ENCODE measurements around the gene TMEM50B. TPM values are rescaled to one million over a fixed set of nuclear protein-coding genes. Genes with fewer than 3 reads are reported as not detected.
A peak's percentile ranks its signal among the peaks of the same experiment; 100 is the strongest.

The TMEM50B gene
- total and polyA plus RNA-seq, 8 donors: 20.3 to 97.3 (median 46.8) TPM

DNA sequence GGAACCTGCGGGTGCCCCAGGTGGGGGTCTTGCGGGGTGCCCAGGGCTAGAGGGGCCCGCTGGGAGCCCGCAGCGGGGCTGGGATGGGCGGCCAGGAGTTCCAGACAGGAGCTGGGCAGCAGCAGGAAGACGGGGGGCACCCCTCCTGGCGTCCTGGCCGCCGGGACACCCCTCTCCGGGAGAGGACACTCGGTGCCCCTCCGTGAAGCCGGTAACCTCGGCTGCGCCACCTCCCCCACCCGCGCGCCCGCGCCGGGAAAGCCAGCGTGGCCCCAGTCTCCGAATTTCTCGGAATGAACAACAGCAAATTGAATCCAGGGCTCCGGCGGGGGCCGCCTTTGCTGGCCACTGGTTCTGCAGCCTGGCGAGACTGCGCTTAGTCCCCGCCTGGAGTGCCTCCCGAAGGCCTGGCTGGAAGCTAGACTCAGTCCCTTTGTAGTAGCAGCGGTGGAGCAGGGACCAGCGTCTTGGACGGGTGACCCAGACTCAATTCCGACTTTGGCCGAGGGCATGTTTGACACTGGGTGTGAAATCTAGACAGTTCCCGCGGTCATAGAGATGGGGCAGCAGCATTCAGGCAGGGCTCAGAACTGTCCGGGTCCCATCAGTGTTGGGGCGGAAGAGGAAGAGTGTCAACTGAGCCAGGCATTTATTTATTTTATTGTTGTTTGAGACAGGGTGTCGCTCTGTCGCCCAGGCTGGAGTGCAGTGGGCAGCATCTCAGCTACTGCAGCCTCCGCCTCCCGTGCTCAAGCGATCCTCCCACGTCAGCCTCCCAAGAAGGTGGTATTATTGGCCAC is 75.8 kb downstream of the TMEM50B start:
- intact Hi-C loops (cut with DNase I; ENCODE audit: low total_unique reads): no loop called here
- peak; percentile 62 to 80 for DNase-seq
- WGBS, 5 donors: 2 to 4% (median 3%) methylated on average over 27 to 47 of the region's 47 CpGs
- H3K27me3 ChIP-seq: no peaks in the 10 kb centered on the region
- H3K9me3 ChIP-seq: no peaks in the 10 kb centered on the region
- peaks cover 20 to 55% (median 45%) of the 10 kb centered on the region in 4 donors for H3K4me1 ChIP-seq
- TF ChIP-seq POLR2AphosphoS5 (IDR thresholded peaks at IDR 0.05): peak in 2 of 3 donors; percentile 6 to 29
- no peak for TF ChIP-seq POLR2A (IDR thresholded peaks at IDR 0.05)
- no peak for TF ChIP-seq EP300 (IDR thresholded peaks at IDR 0.05)
- TF ChIP-seq, protein P1, sequence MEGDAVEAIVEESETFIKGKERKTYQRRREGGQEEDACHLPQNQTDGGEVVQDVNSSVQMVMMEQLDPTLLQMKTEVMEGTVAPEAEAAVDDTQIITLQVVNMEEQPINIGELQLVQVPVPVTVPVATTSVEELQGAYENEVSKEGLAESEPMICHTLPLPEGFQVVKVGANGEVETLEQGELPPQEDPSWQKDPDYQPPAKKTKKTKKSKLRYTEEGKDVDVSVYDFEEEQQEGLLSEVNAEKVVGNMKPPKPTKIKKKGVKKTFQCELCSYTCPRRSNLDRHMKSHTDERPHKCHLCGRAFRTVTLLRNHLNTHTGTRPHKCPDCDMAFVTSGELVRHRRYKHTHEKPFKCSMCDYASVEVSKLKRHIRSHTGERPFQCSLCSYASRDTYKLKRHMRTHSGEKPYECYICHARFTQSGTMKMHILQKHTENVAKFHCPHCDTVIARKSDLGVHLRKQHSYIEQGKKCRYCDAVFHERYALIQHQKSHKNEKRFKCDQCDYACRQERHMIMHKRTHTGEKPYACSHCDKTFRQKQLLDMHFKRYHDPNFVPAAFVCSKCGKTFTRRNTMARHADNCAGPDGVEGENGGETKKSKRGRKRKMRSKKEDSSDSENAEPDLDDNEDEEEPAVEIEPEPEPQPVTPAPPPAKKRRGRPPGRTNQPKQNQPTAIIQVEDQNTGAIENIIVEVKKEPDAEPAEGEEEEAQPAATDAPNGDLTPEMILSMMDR (IDR thresholded peaks at IDR 0.05): no peak
- peak overlapping the region; percentile 64 to 92 (median 86) for H3K4me3 ChIP-seq
- H3K27ac ChIP-seq: peak overlapping the region; percentile 95 to 97 (median 97)
- H3K36me3 ChIP-seq: no peaks in the 10 kb centered on the region

DNA sequence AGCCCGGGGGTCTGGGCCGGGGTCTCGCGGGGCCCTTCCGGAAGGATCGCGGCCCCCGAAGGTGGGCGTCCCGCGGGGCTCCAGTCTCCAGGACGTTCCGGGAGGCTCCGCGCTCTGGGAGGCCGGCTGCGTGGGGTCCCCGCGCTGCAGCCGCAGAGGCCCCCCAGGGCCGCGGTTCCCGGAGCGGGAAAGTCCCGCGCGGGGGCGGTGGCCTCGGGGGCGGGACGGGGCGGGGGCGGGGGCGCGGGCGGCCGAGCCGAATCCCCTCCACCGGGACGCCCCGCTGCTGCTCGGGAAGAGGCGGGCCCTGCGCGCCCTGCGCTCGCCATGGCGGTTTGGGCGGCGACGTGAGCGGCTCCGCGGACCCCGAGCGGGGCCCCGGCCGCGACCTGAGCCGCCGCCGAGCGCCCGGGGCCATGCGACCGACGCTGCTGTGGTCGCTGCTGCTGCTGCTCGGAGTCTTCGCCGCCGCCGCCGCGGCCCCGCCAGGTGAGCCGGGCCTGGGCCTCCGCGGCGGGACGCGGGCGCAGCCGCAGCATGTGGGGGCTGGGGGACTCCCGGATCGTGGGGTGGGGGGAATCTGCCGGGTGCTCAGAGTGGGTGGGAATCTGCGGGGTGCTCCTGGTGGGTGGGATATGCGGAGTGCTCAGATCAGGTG is 76.5 kb downstream of the TMEM50B start, which contains the start of gene IFNGR2:
Gene IFNGR2, plus strand, starts transcription at position 286 of the 658 bp plus-strand sequence. Its CDS starts 131 bp downstream, at position 417.
- DNase-seq: peak; percentile 43 to 82
- Histone ChIP-seq H3K27ac (peak within 1 kb of the TSS; percentile 95 to 97 (median 97)), H3K4me1 (peaks cover 20 to 47% (median 41%) of the 10 kb centered on the region in 4 donors), H3K36me3 (no peaks in the 10 kb centered on the region), H3K4me3 (peak within 1 kb of the TSS; percentile 64 to 92 (median 86)), H3K27me3 (no peaks in the 10 kb centered on the region), H3K9me3 (no peaks in the 10 kb centered on the region)
- WGBS, 5 donors: 0 to 1% (median 0%) methylated on average over 1 to 89 of the region's 89 CpGs
- intact Hi-C loops (cut with DNase I; ENCODE audit: low total_unique reads): no loop called here
- TF ChIP-seq, protein P1 (IDR thresholded peaks at IDR 0.05): no peak
- peak in 2 of 3 donors; percentile 26 to 44 for TF ChIP-seq POLR2AphosphoS5 (IDR thresholded peaks at IDR 0.05)

DNA sequence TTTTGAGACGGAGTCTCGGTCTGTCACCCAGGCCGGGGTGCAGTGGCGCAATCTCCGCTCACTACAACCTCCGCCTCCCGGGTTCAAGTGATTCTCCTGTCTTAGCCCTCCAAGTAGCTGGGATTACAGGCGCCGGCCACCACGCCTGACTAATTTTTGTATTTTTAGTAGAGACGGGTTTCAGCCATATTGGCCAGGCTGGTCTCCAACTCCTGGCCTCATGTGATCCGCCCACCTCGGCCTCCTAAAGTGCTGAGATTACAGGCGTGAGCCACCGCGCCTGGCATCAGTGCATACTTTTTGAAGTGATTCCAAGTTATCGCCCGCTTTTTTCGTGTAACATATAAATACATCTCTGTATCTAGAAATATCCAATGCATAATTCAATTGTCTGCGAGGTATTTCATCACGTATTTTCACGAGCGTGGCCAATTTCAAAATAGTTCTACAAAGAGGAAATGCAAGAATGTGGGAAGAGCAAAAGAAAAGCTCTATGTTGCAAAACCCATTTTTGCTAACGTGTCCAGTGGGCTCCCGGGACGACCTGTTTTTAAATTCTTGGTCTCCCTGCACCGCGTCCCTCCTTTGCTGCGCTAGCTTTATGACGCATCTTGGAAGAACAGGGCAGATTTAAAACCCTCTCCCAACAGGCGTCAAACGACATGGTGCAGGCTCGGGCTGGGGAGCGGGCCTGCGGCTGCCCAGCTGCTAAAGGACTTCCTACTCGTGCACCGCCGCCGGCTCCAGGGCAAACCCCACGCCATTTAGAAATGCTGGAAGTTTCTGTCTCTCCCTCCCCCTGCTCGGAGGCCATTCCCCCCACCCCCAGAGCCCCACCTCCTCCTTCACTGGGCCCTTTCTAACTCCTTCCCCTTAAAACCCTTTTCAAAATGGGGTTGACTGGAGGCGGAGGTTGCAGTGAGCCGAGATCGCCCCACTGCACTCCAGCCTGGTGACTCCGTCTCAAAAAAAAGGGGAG is 77.5 kb downstream of the TMEM50B start:
- no peaks in the 10 kb centered on the region for H3K9me3 ChIP-seq
- WGBS, 5 donors: 49 to 67% (median 65%) methylated on average over 45 of the region's 45 CpGs
- no peaks in the 10 kb centered on the region for H3K27me3 ChIP-seq
- peak overlapping the region; percentile 95 to 97 (median 97) for H3K27ac ChIP-seq
- peaks cover 18 to 44% (median 35%) of the 10 kb centered on the region in 4 donors for H3K4me1 ChIP-seq
- peak; percentile 40 to 86 for DNase-seq
- TF ChIP-seq EP300 (IDR thresholded peaks at IDR 0.05) (no peak), POLR2AphosphoS5 (IDR thresholded peaks at IDR 0.05) (peak in 2 of 3 donors; percentile 44 to 53)
- intact Hi-C loops (cut with DNase I; ENCODE audit: low total_unique reads): no loop called here
- H3K36me3 ChIP-seq: no peaks in the 10 kb centered on the region
- H3K4me3 ChIP-seq: peak overlapping the region; percentile 64 to 92 (median 86)

DNA sequence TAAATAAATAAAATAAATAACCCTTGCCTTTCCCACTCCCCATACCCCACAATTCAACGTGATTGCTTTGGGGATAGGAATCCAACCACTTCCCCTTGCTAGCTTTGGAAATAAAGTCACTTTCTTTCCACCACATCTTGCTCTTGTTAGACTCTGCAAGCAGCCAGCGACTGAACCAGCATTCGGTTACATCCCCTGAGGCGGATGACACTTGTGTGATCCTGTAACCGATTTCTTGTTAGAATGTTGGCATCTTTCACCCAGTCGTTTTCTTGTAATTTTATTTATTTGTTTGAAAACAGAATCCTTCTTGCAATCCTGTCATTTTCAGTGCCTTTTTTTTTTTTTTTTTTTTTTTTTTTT is 78.2 kb downstream of the TMEM50B start:
- H3K27ac ChIP-seq: peak overlapping the region in 4 of 5 donors; percentile 95 to 97 (median 97)
- no peaks in the 10 kb centered on the region for H3K9me3 ChIP-seq
- WGBS, 5 donors: 83 to 89% (median 89%) methylated on average over 6 of the region's 6 CpGs
- no peak for DNase-seq
- H3K4me3 ChIP-seq: no peak overlapping the region
- intact Hi-C loops (cut with DNase I; ENCODE audit: low total_unique reads): no loop called here
- H3K36me3 ChIP-seq: no peaks in the 10 kb centered on the region
- no peaks in the 10 kb centered on the region for H3K27me3 ChIP-seq
- TF ChIP-seq POLR2AphosphoS5 (IDR thresholded peaks at IDR 0.05) (no peak), POLR2A (IDR thresholded peaks at IDR 0.05) (no peak), EP300 (IDR thresholded peaks at IDR 0.05) (no peak)
- TF ChIP-seq, protein P1 (IDR thresholded peaks at IDR 0.05): no peak
- H3K4me1 ChIP-seq: peaks cover 11 to 44% (median 33%) of the 10 kb centered on the region in 4 donors

Other genes starting within 250 kb of the TMEM50B start
- 10 to 100 TPM in 4 of 5 donors, not detected in 1; 10.3 to 55.3 (median 40.0) TPM for gene IL10RB, start 213.6 kb downstream of the TMEM50B start, total RNA-seq
- 10 to 100 TPM; 12.7 to 18.8 (median 18.3) TPM for gene IL10RB, start 213.6 kb downstream of the TMEM50B start, polyA plus RNA-seq
- 10 to 100 TPM in 3 of 5 donors, 1 to 10 TPM in 2; 2.6 to 34.5 (median 14.3) TPM for gene IFNAR1, start 155.0 kb downstream of the TMEM50B start, total RNA-seq
- 10 to 100 TPM in 2 of 3 donors, 1 to 10 TPM in 1; 8.3 to 11.8 (median 10.6) TPM for gene IFNAR1, start 155.0 kb downstream of the TMEM50B start, polyA plus RNA-seq
- gene IFNGR2, start 76.6 kb downstream of the TMEM50B start, total RNA-seq: 10 to 100 TPM; 35.2 to 89.3 (median 67.8) TPM
- gene IFNGR2, start 76.6 kb downstream of the TMEM50B start, polyA plus RNA-seq: 10 to 100 TPM; 42.2 to 79.7 (median 47.0) TPM
- 1 to 10 TPM in 1 of 5 donors, under 1 TPM in 3, not detected in 1; 0.43 to 1.1 (median 0.74) TPM for gene DNAJC28, start 11.7 kb upstream of the TMEM50B start, total RNA-seq
- gene DNAJC28, start 11.7 kb upstream of the TMEM50B start, polyA plus RNA-seq: 1 to 10 TPM; 1.2 to 4.3 (median 1.7) TPM
- 100 to 1,000 TPM in 2 of 5 donors, 10 to 100 TPM in 2, 1 to 10 TPM in 1; 4.1 to 126 (median 85.1) TPM for gene GART, start 62.1 kb upstream of the TMEM50B start, total RNA-seq
- 10 to 100 TPM; 15.5 to 20.8 (median 19.5) TPM for gene GART, start 62.1 kb upstream of the TMEM50B start, polyA plus RNA-seq
- gene SON, start 63.1 kb upstream of the TMEM50B start, total RNA-seq: 100 to 1,000 TPM; 187 to 351 (median 237) TPM
- gene SON, start 63.1 kb upstream of the TMEM50B start, polyA plus RNA-seq: 100 to 1,000 TPM in 2 of 3 donors, 10 to 100 TPM in 1; 31.8 to 419 (median 108) TPM
- gene DONSON, start 108.7 kb upstream of the TMEM50B start, total RNA-seq: 10 to 100 TPM in 3 of 5 donors, 1 to 10 TPM in 1, under 1 TPM in 1; 0.58 to 72.4 (median 19.1) TPM
- 10 to 100 TPM in 1 of 3 donors, 1 to 10 TPM in 2; 5.9 to 13.1 (median 6.3) TPM for gene DONSON, start 108.7 kb upstream of the TMEM50B start, polyA plus RNA-seq
- 10 to 100 TPM in 4 of 5 donors, 1 to 10 TPM in 1; 9.3 to 73.5 (median 50.0) TPM for gene CRYZL1, start 161.8 kb upstream of the TMEM50B start, total RNA-seq
- 10 to 100 TPM; 17.6 to 33.9 (median 23.8) TPM for gene CRYZL1, start 161.8 kb upstream of the TMEM50B start, polyA plus RNA-seq
- 10 to 100 TPM; 17.1 to 83.5 (median 47.7) TPM for gene ITSN1, start 162.5 kb upstream of the TMEM50B start, total RNA-seq
- gene ITSN1, start 162.5 kb upstream of the TMEM50B start, polyA plus RNA-seq: 10 to 100 TPM in 1 of 3 donors, 1 to 10 TPM in 2; 6.0 to 10.7 (median 9.4) TPM

Data from stomach (tissue), 9 donors.